Gastrocnemius medialis (tissue), 4 donors: Measurements from ENCODE around the gene SLC25A22.

ENCODE experiments used
- CTCF ChIP-seq, 5 experiments: fragments of 450-650 bp in 3 of 5; fragments of 200-600 bp in 2 of 5; sonication (generic) in 2 of 5; IDR thresholded peaks in 4 of 5; conservative IDR thresholded peaks in 1 of 5; 1 replicate in 4 of 5; 2 replicates in 1 of 5; pipeline ENCODE4 v1.5.1; 2016 to 2019; ENCODE audit warnings: antibody characterized with exemption in 5 of 5, mild to moderate bottlenecking in 3 of 5, moderate library complexity in 3 of 5
- POLR2A ChIP-seq, 2 donors: fragments of 450-650 bp; IDR thresholded peaks; one replicate each; pipeline ENCODE4 v1.6.1; 2017; ENCODE audit warnings: antibody characterized with exemption in 2 of 2, mild to moderate bottlenecking in 2 of 2, moderate library complexity in 2 of 2

- TF ChIP-seq CTCF (IDR thresholded peaks at IDR 0.05 in 4 of 5, conservative IDR thresholded peaks at IDR 0.05 in 1 of 5) (no peak), POLR2A (IDR thresholded peaks at IDR 0.05) (no peak)
Measured at GRCh38 chr11:788953-789940, 8.8 kb downstream of the SLC25A22 start.
